Germinal center (tissue), 1 donor: Measurements from ENCODE around the gene KCNA1.

Source experiments
- DNase-seq: peaks from one replicate; pipeline ENCODE4 v3.0.0; 2012; ENCODE audit warnings: mixed read lengths, low spot score

The KCNA1 gene

DNA sequence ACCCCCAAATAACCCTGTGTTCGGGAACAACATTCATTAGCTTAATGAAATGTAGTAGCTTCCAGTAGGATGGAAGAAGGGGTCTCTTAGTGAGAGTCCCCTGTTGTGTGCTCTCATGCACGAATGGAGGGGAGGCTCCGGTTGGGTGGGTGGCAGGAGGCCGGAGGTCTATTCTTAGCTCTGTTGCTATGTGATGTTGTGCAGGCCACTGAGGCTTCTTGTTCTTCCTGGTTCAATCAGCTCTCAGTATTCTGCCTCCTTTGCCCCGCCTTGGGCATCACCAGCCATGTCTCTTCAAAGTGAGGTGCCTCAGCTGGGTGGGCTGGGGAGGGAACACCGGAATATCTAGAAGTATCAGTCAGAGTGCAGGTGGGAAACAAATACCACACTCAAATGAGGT lies 50.8 kb downstream of the KCNA1 start:
- no peak for DNase-seq

DNA sequence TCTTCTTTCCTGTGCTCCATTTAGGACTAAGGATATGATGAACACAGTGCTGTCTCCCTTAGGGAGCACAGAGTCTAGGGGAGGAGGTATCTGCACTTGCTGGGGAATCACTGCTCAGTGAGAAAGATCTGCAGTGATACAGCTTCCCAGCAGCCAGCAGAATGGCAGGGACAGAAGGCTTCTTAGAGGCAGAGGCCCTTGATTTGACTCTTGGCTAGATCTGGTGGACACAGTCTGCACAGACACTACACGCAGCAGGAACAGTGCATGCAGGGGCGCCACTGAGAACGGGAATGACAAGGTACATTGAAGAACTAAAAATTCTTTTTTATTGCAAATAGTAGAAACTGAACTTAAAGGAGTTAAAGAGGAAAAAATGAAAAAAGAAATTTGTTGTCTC lies 51.6 kb downstream of the KCNA1 start:
- no peak for DNase-seq

DNA sequence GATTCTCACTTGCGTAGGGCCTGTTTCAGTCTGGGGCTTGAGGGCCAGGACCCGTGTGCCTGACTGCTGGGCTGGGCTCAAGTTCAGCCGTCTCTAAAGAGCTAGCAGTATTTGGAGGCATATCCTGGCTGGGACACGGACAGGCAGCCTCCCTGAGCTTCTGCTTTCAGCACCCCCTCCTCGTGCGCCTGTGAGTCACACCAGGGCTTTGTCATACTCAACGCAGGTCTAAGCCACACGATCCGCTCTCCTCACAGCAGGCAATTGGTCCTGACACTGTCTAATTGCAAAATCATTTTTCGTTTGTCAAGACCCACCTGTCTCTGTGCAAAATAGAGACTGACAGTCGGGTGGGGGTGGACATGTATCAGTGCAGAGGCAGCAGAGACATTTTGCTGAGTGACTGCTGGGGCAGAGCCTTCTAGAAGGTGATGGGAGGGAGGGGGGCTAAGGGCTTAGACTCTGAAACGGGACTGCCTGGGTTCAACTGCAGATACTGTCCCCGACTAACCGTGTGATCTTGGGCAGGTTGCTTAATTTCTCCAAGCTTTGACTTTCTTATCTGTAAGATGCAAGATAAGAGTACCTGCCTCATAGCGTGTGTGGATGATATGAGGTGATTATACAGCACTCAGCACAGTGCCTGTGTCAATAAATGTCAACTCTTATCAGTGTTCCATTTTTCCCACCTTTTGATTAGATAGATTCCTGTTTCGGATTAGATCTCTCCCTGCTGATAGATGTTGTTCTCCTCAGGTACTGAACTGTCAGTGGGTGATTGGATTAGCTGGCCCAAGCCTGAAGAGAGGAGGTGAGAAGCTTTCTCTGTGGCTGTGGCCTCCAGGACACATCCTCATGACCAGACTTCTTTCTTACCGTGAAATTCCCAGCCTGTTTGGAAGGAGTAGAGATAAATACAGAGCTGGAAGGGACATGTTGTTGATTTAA lies 53.1 kb downstream of the KCNA1 start:
- no peak for DNase-seq
